Peyer's patch (tissue), 4 donors: Measurements from ENCODE around the gene PDPK1.
"Not testable (repeated sequence)": the region's sequence is repeated elsewhere in the genome, so short reads cannot be mapped to it uniquely, and the experiment has no call there.

Experiments used
- CTCF ChIP-seq, 6 experiments: fragments of 450-650 bp in 4 of 6; fragments of 200-600 bp in 2 of 6; sonication (generic) in 1 of 6; IDR thresholded peaks; one replicate each; pipeline ENCODE4 v1.5.1; 2017 to 2019; ENCODE audit warnings: antibody characterized with exemption in 6 of 6, mild to moderate bottlenecking in 3 of 6, moderate library complexity in 1 of 6
- POLR2A ChIP-seq, 2 donors: fragments of 450-650 bp; IDR thresholded peaks; one replicate each; pipeline ENCODE4 v1.5.1; 2017; ENCODE audit warnings: antibody characterized with exemption in 2 of 2, mild to moderate bottlenecking in 2 of 2, moderate library complexity in 2 of 2

DNA sequence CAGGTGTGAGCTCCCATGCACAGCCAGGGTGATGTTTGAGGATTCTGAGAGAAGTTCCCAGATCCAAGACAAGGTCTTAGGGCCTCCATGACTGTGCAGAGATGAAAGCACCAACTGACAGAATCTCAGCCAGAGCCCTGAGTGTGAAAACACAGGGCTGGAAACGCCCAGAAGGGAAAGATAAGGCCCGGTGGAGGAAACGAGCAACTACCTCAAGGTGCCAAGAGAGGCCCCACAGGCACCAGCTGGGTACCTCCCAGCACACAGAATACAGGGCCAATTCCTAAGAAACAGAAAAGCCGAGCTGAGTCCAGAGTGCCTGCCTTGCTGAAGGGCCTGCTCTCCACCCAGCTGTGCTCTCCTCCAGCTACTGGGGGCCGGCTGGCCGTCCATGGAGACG is 94.5 kb downstream of the PDPK1 start:
- TF ChIP-seq CTCF, POLR2A (IDR thresholded peaks at IDR 0.05): not testable (repeated sequence)
